ENCODE results near the gene KDF1. TPM values are rescaled to one million over a fixed set of nuclear protein-coding genes. Genes with fewer than 3 reads are reported as not detected.

The KDF1 gene
- total and polyA plus RNA-seq, 12 donors = 0.15 to 0.26 (median 0.22) TPM; not detected in 7

DNA sequence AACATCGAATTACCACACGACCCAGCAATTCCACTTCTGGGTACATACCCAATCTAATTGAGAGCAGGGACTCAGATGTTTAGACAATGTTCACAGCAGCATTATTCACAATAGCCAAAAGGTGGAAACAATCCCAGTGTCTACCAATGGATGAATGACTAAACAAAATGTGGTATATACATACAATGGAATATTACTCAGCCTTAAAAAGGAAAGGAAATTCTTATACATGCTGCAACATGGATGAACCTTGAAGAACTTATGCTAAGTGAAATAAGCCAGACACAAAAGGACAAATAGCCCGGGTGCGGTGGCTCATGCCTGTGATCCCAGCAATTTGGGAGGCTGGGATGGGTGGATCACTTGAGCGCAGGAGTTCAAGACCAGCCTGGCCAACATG, 6.9 kb downstream of the KDF1 start:
- intact Hi-C loops (cut with DNase I) = no loop called here
- H3K36me3 ChIP-seq = no peaks in the 10 kb centered on the region
- peaks cover 0 to 16% (median 0%) of the 10 kb centered on the region in 11 donors for H3K9me3 ChIP-seq
- H3K4me1 ChIP-seq = peaks cover 0 to 17% (median 3%) of the 10 kb centered on the region in 9 donors
- ATAC-seq (no peak), DNase-seq (no peak)
- H3K4me3 ChIP-seq = no peak overlapping the region
- TF ChIP-seq, protein P1, sequence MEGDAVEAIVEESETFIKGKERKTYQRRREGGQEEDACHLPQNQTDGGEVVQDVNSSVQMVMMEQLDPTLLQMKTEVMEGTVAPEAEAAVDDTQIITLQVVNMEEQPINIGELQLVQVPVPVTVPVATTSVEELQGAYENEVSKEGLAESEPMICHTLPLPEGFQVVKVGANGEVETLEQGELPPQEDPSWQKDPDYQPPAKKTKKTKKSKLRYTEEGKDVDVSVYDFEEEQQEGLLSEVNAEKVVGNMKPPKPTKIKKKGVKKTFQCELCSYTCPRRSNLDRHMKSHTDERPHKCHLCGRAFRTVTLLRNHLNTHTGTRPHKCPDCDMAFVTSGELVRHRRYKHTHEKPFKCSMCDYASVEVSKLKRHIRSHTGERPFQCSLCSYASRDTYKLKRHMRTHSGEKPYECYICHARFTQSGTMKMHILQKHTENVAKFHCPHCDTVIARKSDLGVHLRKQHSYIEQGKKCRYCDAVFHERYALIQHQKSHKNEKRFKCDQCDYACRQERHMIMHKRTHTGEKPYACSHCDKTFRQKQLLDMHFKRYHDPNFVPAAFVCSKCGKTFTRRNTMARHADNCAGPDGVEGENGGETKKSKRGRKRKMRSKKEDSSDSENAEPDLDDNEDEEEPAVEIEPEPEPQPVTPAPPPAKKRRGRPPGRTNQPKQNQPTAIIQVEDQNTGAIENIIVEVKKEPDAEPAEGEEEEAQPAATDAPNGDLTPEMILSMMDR (IDR thresholded peaks at IDR 0.05) = no peak
- H3K27ac ChIP-seq = no peak overlapping the region
- peaks cover 3 to 19% (median 15%) of the 10 kb centered on the region in 7 donors for H3K27me3 ChIP-seq
- 95 to 97% methylated on average over 5 of the region's 5 CpGs for WGBS, 2 donors

DNA sequence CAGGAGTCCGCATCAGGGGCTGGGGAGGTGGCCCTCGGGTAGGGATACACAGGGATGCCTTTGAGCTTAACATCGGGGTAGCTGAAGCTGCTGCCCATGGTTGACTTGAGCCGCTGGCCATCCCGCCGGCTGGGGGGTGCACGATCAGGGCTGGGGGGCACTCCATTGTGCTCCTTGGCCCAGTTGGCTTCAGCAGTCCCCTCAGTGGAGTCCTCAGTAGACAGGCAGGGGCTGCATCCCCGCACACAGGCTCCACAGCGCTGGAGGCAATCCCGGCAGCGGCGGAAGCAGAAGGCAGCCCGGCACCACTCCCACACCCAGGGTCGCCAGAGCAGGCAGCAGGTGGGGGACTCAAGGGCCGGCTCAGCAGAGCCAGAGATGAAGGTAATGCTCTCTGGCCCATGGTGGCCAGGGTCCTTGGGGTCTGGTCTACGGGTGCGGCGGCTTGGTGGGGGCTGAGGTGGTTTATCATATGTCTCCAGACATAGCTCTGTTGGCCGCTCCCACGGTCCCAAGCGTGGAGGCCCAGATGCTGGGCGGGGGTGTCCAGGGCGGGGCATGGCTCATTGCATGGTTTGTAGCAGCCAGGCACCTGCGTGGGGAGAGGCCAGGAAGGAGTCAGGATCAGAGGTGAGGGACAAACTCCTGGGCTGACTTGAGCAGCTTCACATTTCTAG, 8.3 kb downstream of the KDF1 start:
- ATAC-seq = no peak
- Histone ChIP-seq H3K4me1 (peaks cover 0 to 17% (median 4%) of the 10 kb centered on the region in 9 donors), H3K4me3 (no peak overlapping the region), H3K36me3 (peaks cover 0 to 9% (median 0%) of the 10 kb centered on the region in 9 donors), H3K27me3 (peaks cover 0 to 5% (median 2%) of the 10 kb centered on the region in 7 donors), H3K9me3 (peaks cover 0 to 14% (median 0%) of the 10 kb centered on the region in 11 donors), H3K27ac (no peak overlapping the region)
- 89 to 91% methylated on average over 24 of the region's 24 CpGs for WGBS, 2 donors
- TF ChIP-seq, protein P1 (IDR thresholded peaks at IDR 0.05) = no peak
- no peak for DNase-seq
- intact Hi-C loops (cut with DNase I) = no loop called here

- Histone ChIP-seq H3K27me3 (no peaks in the 10 kb centered on the region), H3K27ac (no peak overlapping the region), H3K36me3 (peaks cover 0 to 17% (median 0%) of the 10 kb centered on the region in 9 donors), H3K4me3 (no peak overlapping the region), H3K4me1 (peaks cover 0 to 21% (median 4%) of the 10 kb centered on the region in 9 donors), H3K9me3 (peaks cover 0 to 6% (median 0%) of the 10 kb centered on the region in 11 donors)
- ATAC-seq = no peak
- WGBS, 2 donors = 92 to 93% methylated on average over 14 of the region's 14 CpGs
- no peak for DNase-seq
- TF ChIP-seq, protein P1 (IDR thresholded peaks at IDR 0.05) = no peak
- intact Hi-C loops (cut with DNase I) = no loop called here
Observed at GRCh38 chr1:26951216-26951615, 9.1 kb downstream of the KDF1 start.

GRCh38 chr1:26950602-26951001, 9.7 kb downstream of the KDF1 start:
- no peak for DNase-seq
- peaks cover 0 to under 1% (median 0%) of the 10 kb centered on the region in 11 donors for H3K9me3 ChIP-seq
- no peaks in the 10 kb centered on the region for H3K27me3 ChIP-seq
- H3K4me1 ChIP-seq = peaks cover 0 to 27% (median 11%) of the 10 kb centered on the region in 9 donors
- 56 to 67% methylated on average over 8 of the region's 8 CpGs for WGBS, 2 donors
- TF ChIP-seq, protein P1 (IDR thresholded peaks at IDR 0.05) = no peak
- peaks cover 0 to 23% (median 6%) of the 10 kb centered on the region in 9 donors for H3K36me3 ChIP-seq
- ATAC-seq = no peak
- no peak overlapping the region for H3K27ac ChIP-seq
- intact Hi-C loops (cut with DNase I) = no loop called here
- no peak overlapping the region for H3K4me3 ChIP-seq

Data from heart right ventricle (tissue), 16 donors.